H1 (cell line): ENCODE measurements around the gene MOV10L1. TPM values are rescaled to one million over a fixed set of nuclear protein-coding genes. Genes with fewer than 3 reads are reported as not detected.

ENCODE experiments used
- CTCF ChIA-PET: fragments of 300-600 bp; sonication (Branson Sonifier 250); formaldehyde crosslinking; loops from one replicate; lab custom pipeline; 2021; ENCODE audit not compliant: partially characterized antibody; lab: Charles Lee
- POLR2A ChIA-PET: fragments of 300-600 bp; sonication (Branson Sonifier 250); formaldehyde crosslinking; loops from one replicate; lab custom pipeline; 2021; ENCODE audit warnings: inconsistent platforms; ENCODE audit not compliant: partially characterized antibody; lab: Charles Lee
- DNase-seq, 2 experiments: peaks; one replicate each; pipeline versions ENCODE4 v3.0.0 to v3.0.0-alpha.2; 2010 to 2022; ENCODE audit warnings: low spot score in 2 of 2, low read depth in 1 of 2, mixed read lengths in 1 of 2
- FAIRE-seq: peaks from 2 replicates; lab custom pipeline; 2011; peaks lifted over from hg19 to GRCh38; lab: Jason Lieb, UNC
- H2AFZ ChIP-seq: 2 replicates; pipeline ENCODE4 v1.8.1; 2012; ENCODE audit warnings: low read length, inconsistent platforms
- H2AK5ac ChIP-seq: 2 replicates; pipeline ENCODE4 v1.6.1; 2013; ENCODE audit warnings: low read depth, low read length
- H2BK120ac ChIP-seq: replicated peaks from 2 replicates; pipeline ENCODE3; 2013; ENCODE audit warnings: low read depth, low read length, inconsistent platforms
- H2BK12ac ChIP-seq: 2 replicates; pipeline ENCODE4 v1.6.1; 2013; ENCODE audit warnings: low read depth, low read length
- H2BK15ac ChIP-seq: 2 replicates; pipeline ENCODE4 v1.6.1; 2013; ENCODE audit warnings: low read length
- H2BK20ac ChIP-seq: 2 replicates; pipeline ENCODE4 v1.6.1; 2013; ENCODE audit warnings: low read length
- H2BK5ac ChIP-seq: 2 replicates; pipeline ENCODE4 v1.6.1; 2013; ENCODE audit warnings: low read depth, low read length
- H3K14ac ChIP-seq: 2 replicates; pipeline ENCODE4 v1.6.1; 2013; ENCODE audit warnings: inconsistent platforms; ENCODE audit not compliant: insufficient read length
- H3K18ac ChIP-seq: 2 replicates; pipeline ENCODE4 v1.6.1; 2013; ENCODE audit warnings: low read length; ENCODE audit errors: extremely low read depth
- H3K23ac ChIP-seq: 2 replicates; pipeline ENCODE4 v1.6.1; 2013; ENCODE audit warnings: inconsistent platforms; ENCODE audit not compliant: insufficient read length
- H3K23me2 ChIP-seq: 2 replicates; pipeline ENCODE4 v1.6.1; 2013; ENCODE audit warnings: low read depth, low read length
- H3K27ac ChIP-seq: 2 replicates; pipeline ENCODE4 v1.6.1; 2011; ENCODE audit warnings: low read depth, low read length, inconsistent platforms
- H3K27me3 ChIP-seq, 4 experiments: replicated peaks in 1 of 4; 1 replicate in 1 of 4; 2 replicates in 3 of 4; pipeline versions ENCODE4 v1.6.1 to v1.8.1; 2011 to 2013; ENCODE audit warnings: low read length in 3 of 4, mild to moderate bottlenecking in 3 of 4, inconsistent platforms in 2 of 4, mixed read lengths in 2 of 4, moderate library complexity in 1 of 4; ENCODE audit not compliant: control insufficient read depth in 3 of 4, insufficient read depth in 3 of 4; ENCODE audit errors: extremely low read depth in 1 of 4
- H3K36me3 ChIP-seq, 4 experiments: 2 replicates each; pipeline versions ENCODE4 v1.6.1 to v1.8.1; 2011 to 2013; ENCODE audit warnings: mild to moderate bottlenecking in 4 of 4, low read length in 3 of 4, moderate library complexity in 2 of 4, control low read depth in 1 of 4, inconsistent platforms in 1 of 4; ENCODE audit not compliant: insufficient read depth in 4 of 4, control insufficient read depth in 2 of 4
- H3K4ac ChIP-seq: replicated peaks from 2 replicates; pipeline ENCODE3; 2013; ENCODE audit warnings: low read length, low read depth, mixed read lengths, inconsistent platforms; ENCODE audit not compliant: insufficient read length
- H3K4me1 ChIP-seq, 4 experiments: replicated peaks in 1 of 4; 1 replicate in 1 of 4; 2 replicates in 3 of 4; pipeline versions ENCODE4 v1.6.1 to v1.8.1; 2011 to 2013; ENCODE audit warnings: low read length in 3 of 4, inconsistent platforms in 2 of 4, mixed read lengths in 1 of 4; ENCODE audit not compliant: insufficient read depth in 4 of 4, control insufficient read depth in 3 of 4
- H3K4me2 ChIP-seq, 2 experiments: 2 replicates each; pipeline versions ENCODE4 v1.6.1 to v1.8.1; 2011 to 2013; ENCODE audit warnings: low read depth in 2 of 2, low read length in 2 of 2, control low read depth in 1 of 2, inconsistent platforms in 1 of 2, mild to moderate bottlenecking in 1 of 2; ENCODE audit not compliant: insufficient read depth in 1 of 2
- H3K4me3 ChIP-seq, 4 experiments: fragments of 200-600, 300-600 bp in 1 of 4; sonication (generic), shearing (Covaris generic), sonication (Bioruptor Twin) in 1 of 4; 2 replicates each; pipeline versions ENCODE4 v1.5.1 to v1.8.1; 2011 to 2016; ENCODE audit warnings: low read length in 4 of 4, low read depth in 3 of 4, control low read depth in 2 of 4, inconsistent platforms in 2 of 4, mild to moderate bottlenecking in 2 of 4, mixed read lengths in 1 of 4, moderate library complexity in 1 of 4; ENCODE audit not compliant: insufficient read depth in 2 of 4; ENCODE audit errors: extremely low read depth in 1 of 4
- H3K56ac ChIP-seq: replicated peaks from 2 replicates; pipeline ENCODE3; 2013; ENCODE audit warnings: low read depth, mild to moderate bottlenecking, mixed read lengths, low read length, inconsistent platforms; ENCODE audit not compliant: insufficient read length
- H3K79me1 ChIP-seq: 2 replicates; pipeline ENCODE4 v1.6.1; 2013; ENCODE audit warnings: low read depth, low read length, control low read depth
- H3K79me2 ChIP-seq, 2 experiments: 2 replicates each; pipeline versions ENCODE4 v1.6.1 to v1.8.1; 2012 to 2013; ENCODE audit warnings: low read length in 2 of 2, mild to moderate bottlenecking in 2 of 2, inconsistent platforms in 1 of 2; ENCODE audit not compliant: insufficient read depth in 2 of 2, control insufficient read depth in 1 of 2
- H3K9ac ChIP-seq, 4 experiments: replicated peaks in 1 of 4; 1 replicate in 1 of 4; 2 replicates in 3 of 4; pipeline versions ENCODE4 v1.6.1 to v1.8.1; 2011 to 2013; ENCODE audit warnings: low read depth in 3 of 4, low read length in 3 of 4, control low read depth in 2 of 4, mild to moderate bottlenecking in 2 of 4, moderate library complexity in 2 of 4, inconsistent platforms in 1 of 4; ENCODE audit errors: extremely low read depth in 1 of 4
- H3K9me3 ChIP-seq, 2 experiments: 2 replicates each; pipeline versions ENCODE4 v1.6.1 to v1.8.1; 2012 to 2013; ENCODE audit warnings: mild to moderate bottlenecking in 2 of 2, moderate library complexity in 2 of 2, control low read depth in 1 of 2, inconsistent platforms in 1 of 2, low read depth in 1 of 2, low read length in 1 of 2, mixed read lengths in 1 of 2; ENCODE audit not compliant: insufficient read depth in 2 of 2
- H4K20me1 ChIP-seq, 2 experiments: replicated peaks in 1 of 2; 2 replicates each; pipeline versions ENCODE3 to v1.8.1; 2011 to 2013; ENCODE audit warnings: inconsistent platforms in 2 of 2, low read length in 2 of 2, mild to moderate bottlenecking in 1 of 2; ENCODE audit not compliant: insufficient read depth in 2 of 2, control insufficient read depth in 1 of 2
- H4K5ac ChIP-seq: 2 replicates; pipeline ENCODE4 v1.6.1; 2013; ENCODE audit warnings: low read length, low read depth, mixed read lengths, inconsistent platforms; ENCODE audit not compliant: insufficient read length
- H4K8ac ChIP-seq: 2 replicates; pipeline ENCODE4 v1.8.0; 2013; ENCODE audit warnings: mild to moderate bottlenecking, moderate library complexity, low read length, inconsistent platforms; ENCODE audit not compliant: insufficient read depth; ENCODE audit errors: extremely low read depth
- H4K91ac ChIP-seq: replicated peaks from 2 replicates; pipeline ENCODE3; 2013; ENCODE audit warnings: low read length, mixed read lengths, inconsistent platforms; ENCODE audit not compliant: insufficient read length
- CHD2 ChIP-seq: IDR thresholded peaks from 2 replicates; pipeline ENCODE4 v1.6.1; 2012; ENCODE audit warnings: low read length, improper control_type of control experiment
- CTBP2 ChIP-seq: IDR thresholded peaks from 2 replicates; pipeline ENCODE4 v1.7.0; 2011; ENCODE audit warnings: borderline replicate concordance, mild to moderate bottlenecking, moderate library complexity, mixed read lengths, low read length; ENCODE audit not compliant: insufficient read depth, insufficient read length
- EZH2 ChIP-seq: fragments of 200-600 bp; sonication (generic); IDR thresholded peaks from 2 replicates; pipeline ENCODE4 v1.7.1; 2012; ENCODE audit warnings: low read depth, mild to moderate bottlenecking, moderate library complexity, low read length, inconsistent platforms; ENCODE audit not compliant: severe bottlenecking
- HDAC2 ChIP-seq, 2 experiments: fragments of 300-600 bp in 1 of 2; sonication (generic) in 1 of 2; IDR thresholded peaks; 2 replicates each; pipeline ENCODE4 v1.6.1; 2011 to 2012; ENCODE audit warnings: low read depth in 2 of 2, low read length in 2 of 2, mild to moderate bottlenecking in 2 of 2, moderate library complexity in 2 of 2, borderline replicate concordance in 1 of 2, inconsistent platforms in 1 of 2
- NANOG ChIP-seq: IDR thresholded peaks from 2 replicates; pipeline ENCODE4 v1.6.1; 2011; ENCODE audit warnings: low read length, low read depth, mild to moderate bottlenecking, inconsistent platforms; ENCODE audit not compliant: insufficient read depth, poor library complexity, severe bottlenecking
- RXRA ChIP-seq: IDR thresholded peaks from 2 replicates; pipeline ENCODE4 v1.6.1; 2011; ENCODE audit warnings: low read depth, mild to moderate bottlenecking, low read length, moderate library complexity; ENCODE audit not compliant: insufficient read depth
- SIN3A ChIP-seq, 2 experiments: IDR thresholded peaks in 1 of 2; conservative IDR thresholded peaks in 1 of 2; 2 replicates each; pipeline ENCODE4 v1.6.1; 2011 to 2012; ENCODE audit warnings: low read length in 2 of 2, improper control_type of control experiment in 1 of 2, low read depth in 1 of 2, mild to moderate bottlenecking in 1 of 2
- SP2 ChIP-seq: IDR thresholded peaks from 2 replicates; pipeline ENCODE4 v1.6.1; 2012; ENCODE audit warnings: mild to moderate bottlenecking, low read length, inconsistent platforms
- TAF7 ChIP-seq: optimal IDR thresholded peaks from 2 replicates; pipeline ENCODE3; 2011; ENCODE audit warnings: low read depth, mild to moderate bottlenecking, inconsistent platforms, low read length, moderate library complexity, borderline replicate concordance
- WGBS, 2 experiments: shearing (Covaris generic) in 1 of 2; methylation state at CpG; one replicate each; pipeline versions ENCODE4 v1.1.6 to v1.1.7; 2013 to 2015; ENCODE audit warnings: low lambda C conversion rate in 2 of 2, mixed read lengths in 2 of 2, inconsistent platforms in 1 of 2, low coverage in 1 of 2, missing lambda C conversion rate in 1 of 2; ENCODE audit not compliant: insufficient replicate concordance in 2 of 2, insufficient coverage in 1 of 2, insufficient read length in 1 of 2; ENCODE audit errors: extremely low coverage in 1 of 2, missing lambda C conversion rate in 1 of 2; 5-methylcytosine and 5-hydroxymethylcytosine counted together
- polyA plus RNA-seq, 7 experiments: library from polyadenylated mRNA; depleted of rRNA in 3 of 7; stranded (reverse) in 5 of 7; unstranded in 2 of 7; fragments of >200 nt in 5 of 7; fragments of 200-250 nt in 2 of 7; gene quantifications; 1 replicate in 5 of 7; 2 replicates in 1 of 7; 4 replicates in 1 of 7; pipeline versions ENCODE4 v1.2.1 to v1.2.3, GENCODE V29; 2011 to 2013; ENCODE audit warnings: missing spikeins in 2 of 7, mixed read lengths in 2 of 7
- total RNA-seq: library from RNA; stranded (reverse); fragmentation: NEBNext Ultra II Directional; extraction: Animal tissue kit (Norgen Biotek cat#: 25700); gene quantifications from 2 replicates; pipeline ENCODE4 v1.2.1, GENCODE V29; 2021

MOV10L1 gene
- total and polyA plus RNA-seq, 2 of the 8 experiments (the other 6 are each of a cell fraction or from before 2014, with no cell fraction given), result 0.32 TPM; not detected in 1

- CTCF ChIA-PET, result interaction anchor here (1.0 to 2.7 kb wide), 3 partner anchors 14 to 75 kb away, joined by 3 to 12 read pairs (median 12); no protein-coding TSS in a partner anchor
- Histone ChIP-seq H3K18ac (no peak overlapping the region), H2BK120ac (no peak overlapping the region)
These were observed 75.8 kb downstream of the MOV10L1 start for GRCh38 chr22:50165436-50166123.

More at GRCh38 chr22:50165436-50166123, 75.8 kb downstream of the MOV10L1 start:
- H2BK5ac ChIP-seq, result no peak overlapping the region
- POLR2A ChIA-PET, result interaction anchor here (1.4 kb wide), 1 partner anchor 19 kb away, joined by 6 read pairs; no protein-coding TSS in a partner anchor
- no peak overlapping the region for H4K5ac ChIP-seq
- H3K9ac ChIP-seq, result no peak overlapping the region
- no peaks in the 10 kb centered on the region for H3K36me3 ChIP-seq
- DNase-seq (no peak), FAIRE-seq (no peak)
- no peak overlapping the region for H3K4me2 ChIP-seq
- H3K9me3 ChIP-seq, result peaks cover 0 to 7% of the 10 kb centered on the region in 2 experiments; a peak in 1 of 4 replicates
- no peak overlapping the region for H3K4ac ChIP-seq
- no peak for TF ChIP-seq RXRA
- no peak for TF ChIP-seq CTBP2
- TF ChIP-seq HDAC2 (IDR thresholded peaks at IDR 0.05; ENCODE audit: borderline replicate concordance in 1 of 2, low read depth in 2 of 2, low read length in 2 of 2), result no peak
- TF ChIP-seq CHD2, result no peak
- TF ChIP-seq SP2, result no peak
- TF ChIP-seq EZH2, result no peak
- TF ChIP-seq SIN3A (conservative IDR thresholded peaks at IDR 0.05 in 1 of 2, IDR thresholded peaks at IDR 0.05 in 1 of 2; ENCODE audit: low read depth in 1 of 2, low read length in 2 of 2), result no peak
- no peak for TF ChIP-seq NANOG
- TF ChIP-seq TAF7, result no peak
- H3K56ac ChIP-seq, result no peak overlapping the region
- no peak overlapping the region for H3K27ac ChIP-seq
- peaks cover under 1% of the 10 kb centered on the region; the same call in 1 of the 2 replicates for H3K23me2 ChIP-seq
- no peaks in the 10 kb centered on the region for H3K79me2 ChIP-seq
- no peak overlapping the region for H2AK5ac ChIP-seq
- H4K20me1 ChIP-seq, result no peaks in the 10 kb centered on the region
- H3K14ac ChIP-seq, result no peak overlapping the region
- H4K8ac ChIP-seq, result no peak overlapping the region
- H3K79me1 ChIP-seq, result no peaks in the 10 kb centered on the region
- H3K4me1 ChIP-seq, result peaks cover 0 to 8% (median 2%) of the 10 kb centered on the region in 4 experiments; a peak in 2 of 7 replicates
- no peak overlapping the region for H2BK12ac ChIP-seq
- no peak overlapping the region for H4K91ac ChIP-seq
- H3K23ac ChIP-seq, result no peak overlapping the region
- peaks cover 4 to 12% (median 7%) of the 10 kb centered on the region in 4 experiments for H3K27me3 ChIP-seq
- H2AFZ ChIP-seq, result no peak overlapping the region
- no peak overlapping the region for H2BK15ac ChIP-seq
- WGBS, 2 experiments, result 91% methylated on average over 26 of the region's 28 CpGs; no CpG with 5 or more reads in 1 of the 2 experiments
- no peak overlapping the region for H3K4me3 ChIP-seq
- no peak overlapping the region for H2BK20ac ChIP-seq
